ENCODE results near the gene BOC. TPM values are rescaled to one million over a fixed set of nuclear protein-coding genes. Genes with fewer than 3 reads are reported as not detected.

Gene BOC
- total and polyA plus RNA-seq, 2 donors (not counting 3 experiments of a cell fraction or from before 2014, with no cell fraction given): 0.07 TPM; not detected in 1

GRCh38 chr3:113204371-113204770 lies 7.0 kb upstream of the BOC start:
- no peaks in the 10 kb centered on the region for H3K9me1 ChIP-seq (replicated peaks; ENCODE audit: control insufficient read depth, extremely low read depth, insufficient read depth, low read length)
- CTCF ChIA-PET: interaction anchor here (0.9 kb wide), 1 partner anchor 52 kb away, joined by 3 read pairs; no protein-coding TSS in a partner anchor
- peaks cover 0 to 3% of the 10 kb centered on the region in 2 experiments for H3K27me3 ChIP-seq (ENCODE audit: control insufficient read depth in 2 of 2, insufficient read depth in 2 of 2, low read length in 2 of 2)
- no peaks in the 10 kb centered on the region for H3K36me3 ChIP-seq (ENCODE audit: control insufficient read depth in 2 of 2, extremely low read depth in 1 of 2, insufficient read depth in 2 of 2, low read length in 2 of 2)
- no peak for FAIRE-seq
- POLR2A ChIA-PET: no interaction called here
- H3K4me2 ChIP-seq (ENCODE audit: insufficient read depth, low read length): no peak overlapping the region
- DNase-seq (ENCODE audit: low read depth, low spot score): no peak
- H3K4me1 ChIP-seq (ENCODE audit: control insufficient read depth, extremely low read depth, insufficient read depth, low read length): no peaks in the 10 kb centered on the region
- H3K4me3 ChIP-seq (replicated peaks in 1 of 3; ENCODE audit: insufficient read depth in 1 of 3, low read depth in 1 of 3, low read length in 3 of 3): no peak overlapping the region
- intact Hi-C loops (cut with micrococcal nuclease) (no loop called here), dilution Hi-C loops (cut with MboI; ENCODE audit: extremely low pct_ligation_motif_present, low sequenced_read_pairs) (no loop called here)
- H3K9ac ChIP-seq (replicated peaks; ENCODE audit: extremely low read depth, insufficient read depth, low read length): no peak overlapping the region
- no peaks in the 10 kb centered on the region for H3K79me2 ChIP-seq (ENCODE audit: control insufficient read depth, insufficient read depth, low read length)
- no TSS peak for BruUV-seq (replicated peaks)
- no peak overlapping the region for H3K27ac ChIP-seq (ENCODE audit: insufficient read depth, low read depth, low read length)
- no peak for TF ChIP-seq MAX (IDR thresholded peaks at IDR 0.05; ENCODE audit: insufficient read depth, insufficient read length)
- no peak overlapping the region for H2AFZ ChIP-seq (ENCODE audit: low read depth, low read length)
- H4K20me1 ChIP-seq (replicated peaks; ENCODE audit: control insufficient read depth, extremely low read depth, insufficient read depth, low read length): no peaks in the 10 kb centered on the region
- no peaks in the 10 kb centered on the region for H3K9me3 ChIP-seq (replicated peaks; ENCODE audit: control insufficient read depth, insufficient read depth, low read length)

- H3K9me1 ChIP-seq (replicated peaks; ENCODE audit: control insufficient read depth, extremely low read depth, insufficient read depth, low read length): no peaks in the 10 kb centered on the region
- H3K9ac ChIP-seq (replicated peaks; ENCODE audit: extremely low read depth, insufficient read depth, low read length): no peak overlapping the region
- H3K4me1 ChIP-seq (ENCODE audit: control insufficient read depth, extremely low read depth, insufficient read depth, low read length): no peaks in the 10 kb centered on the region
- no peaks in the 10 kb centered on the region for H3K9me3 ChIP-seq (replicated peaks; ENCODE audit: control insufficient read depth, insufficient read depth, low read length)
- H3K27ac ChIP-seq (ENCODE audit: insufficient read depth, low read depth, low read length): no peak overlapping the region
- ChIA-PET POLR2A (no interaction called here), CTCF (no interaction called here)
- H3K36me3 ChIP-seq (ENCODE audit: control insufficient read depth in 2 of 2, extremely low read depth in 1 of 2, insufficient read depth in 2 of 2, low read length in 2 of 2): no peaks in the 10 kb centered on the region
- dilution Hi-C loops (cut with MboI; ENCODE audit: extremely low pct_ligation_motif_present, low sequenced_read_pairs) (no loop called here), intact Hi-C loops (cut with micrococcal nuclease) (no loop called here)
- DNase-seq (ENCODE audit: low read depth, low spot score) (no peak), FAIRE-seq (no peak)
- H2AFZ ChIP-seq (ENCODE audit: low read depth, low read length): no peak overlapping the region
- peaks cover 4 to 10% of the 10 kb centered on the region in 2 experiments for H3K27me3 ChIP-seq (ENCODE audit: control insufficient read depth in 2 of 2, insufficient read depth in 2 of 2, low read length in 2 of 2)
- H3K4me2 ChIP-seq (ENCODE audit: insufficient read depth, low read length): no peak overlapping the region
- BruUV-seq (replicated peaks): no TSS peak
- no peaks in the 10 kb centered on the region for H3K79me2 ChIP-seq (ENCODE audit: control insufficient read depth, insufficient read depth, low read length)
- no peak overlapping the region for H3K4me3 ChIP-seq (replicated peaks in 1 of 3; ENCODE audit: insufficient read depth in 1 of 3, low read depth in 1 of 3, low read length in 3 of 3)
- TF ChIP-seq MAX (IDR thresholded peaks at IDR 0.05; ENCODE audit: insufficient read depth, insufficient read length): no peak
- no peak for TF ChIP-seq POLR2A (IDR thresholded peaks at IDR 0.05; ENCODE audit: low read depth, low read length)
- no peak for TF ChIP-seq GATA2 (IDR thresholded peaks at IDR 0.05; ENCODE audit: insufficient read depth, insufficient read length, low read depth, low read length)
- no peaks in the 10 kb centered on the region for H4K20me1 ChIP-seq (replicated peaks; ENCODE audit: control insufficient read depth, extremely low read depth, insufficient read depth, low read length)
These were observed 5.9 kb upstream of the BOC start for GRCh38 chr3:113205481-113205880.

All from endothelial cell of umbilical vein (primary cell).